SKM-1 treated with dmso at 0.1 percent for 144 hours (cell line): ENCODE measurements around the gene HTR2A.

Experiments used
- DNase-seq: peaks from one replicate; lab custom pipeline; 2025; ENCODE audit not compliant: unreplicated experiment; lab: John Stamatoyannopoulos, UW

HTR2A gene

DNA sequence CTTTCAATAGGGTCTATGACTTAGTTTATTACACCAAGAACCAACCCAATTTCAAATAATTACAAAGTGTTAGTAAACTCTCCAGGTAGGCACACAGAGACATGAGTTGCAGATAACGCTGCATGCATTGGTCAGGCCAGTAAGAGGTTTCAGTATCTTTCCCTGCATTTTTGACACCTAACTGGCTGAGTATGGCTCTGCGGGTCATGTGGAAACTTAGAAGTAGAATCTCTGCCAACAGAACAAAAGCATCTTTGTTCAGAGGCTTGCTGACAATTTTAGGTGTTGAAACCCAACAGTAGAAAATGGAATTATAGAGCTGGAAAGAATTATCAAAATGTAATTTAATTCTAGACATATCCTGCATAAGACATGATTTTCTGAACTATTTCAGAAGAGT is 25.3 kb downstream of the HTR2A start:
- DNase-seq = no peak

DNA sequence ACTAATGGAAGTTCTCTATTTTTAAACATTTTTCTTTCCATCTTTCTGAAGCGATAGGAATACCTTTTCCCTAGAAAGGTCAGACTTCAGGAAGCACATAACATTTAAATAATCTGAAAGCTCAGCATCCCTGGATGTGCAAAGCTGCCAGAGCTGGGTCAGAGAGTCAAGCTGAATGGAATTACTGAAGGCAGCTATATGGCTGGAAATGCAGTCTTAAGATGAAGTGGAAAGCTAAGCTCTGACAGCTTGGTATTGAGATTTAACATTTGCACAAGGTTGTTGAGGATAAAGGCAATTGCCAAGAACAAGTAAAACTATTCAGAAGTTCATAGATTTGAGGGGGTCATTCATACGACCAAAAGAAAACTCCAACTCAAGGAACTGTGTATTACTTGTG is 28.8 kb downstream of the HTR2A start:
- no peak for DNase-seq

DNA sequence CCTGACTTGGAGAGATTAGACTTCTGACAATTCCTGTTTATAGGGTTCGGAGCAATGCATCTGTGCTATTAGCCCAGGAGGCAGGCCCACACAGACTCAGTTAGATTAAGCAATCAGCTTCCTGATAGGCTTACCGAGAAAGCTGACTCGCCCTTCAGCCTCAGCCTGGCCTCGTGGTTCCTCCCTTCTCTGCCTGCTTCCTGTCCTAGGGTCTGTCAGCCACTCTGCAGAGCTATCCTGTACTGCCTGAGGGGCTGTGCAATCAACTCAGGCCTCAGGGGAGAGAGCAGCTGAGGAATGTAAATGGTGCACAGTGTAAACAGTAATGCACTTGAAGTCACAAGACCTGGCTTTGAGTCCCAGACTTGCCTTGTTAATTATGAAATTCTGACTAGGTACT is 30.7 kb downstream of the HTR2A start:
- DNase-seq = peak; percentile 70

- DNase-seq = no peak
These were observed 31.9 kb downstream of the HTR2A start for GRCh38 chr13:46864941-46865340.

DNA sequence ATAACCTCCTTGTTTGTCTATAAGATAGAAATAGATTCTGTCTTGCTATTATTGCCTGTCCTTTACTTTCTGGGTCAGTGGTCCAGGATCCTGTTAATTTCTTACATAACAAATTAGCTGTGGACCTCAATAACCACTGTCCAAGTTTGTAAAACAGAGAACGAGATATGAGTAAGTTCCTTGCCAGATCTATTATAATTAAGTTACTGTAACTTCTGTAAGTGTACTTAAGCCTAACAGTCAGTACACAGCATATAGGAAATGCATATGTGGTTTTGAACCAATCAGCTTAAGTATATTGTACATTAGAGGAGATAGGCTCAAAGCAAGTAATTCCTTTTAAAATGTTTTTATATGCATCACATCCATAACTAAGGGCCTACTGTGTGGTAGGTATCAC is 34.9 kb downstream of the HTR2A start:
- DNase-seq = no peak

- no peak for DNase-seq
These were observed 36.1 kb downstream of the HTR2A start for GRCh38 chr13:46860722-46861121.

GRCh38 chr13:46858776-46859175 is 38.1 kb downstream of the HTR2A start:
- no peak for DNase-seq

- DNase-seq = no peak
These were observed 38.7 kb downstream of the HTR2A start for GRCh38 chr13:46858163-46858562.

GRCh38 chr13:46855664-46856063 is 41.2 kb downstream of the HTR2A start:
- DNase-seq = no peak

DNA sequence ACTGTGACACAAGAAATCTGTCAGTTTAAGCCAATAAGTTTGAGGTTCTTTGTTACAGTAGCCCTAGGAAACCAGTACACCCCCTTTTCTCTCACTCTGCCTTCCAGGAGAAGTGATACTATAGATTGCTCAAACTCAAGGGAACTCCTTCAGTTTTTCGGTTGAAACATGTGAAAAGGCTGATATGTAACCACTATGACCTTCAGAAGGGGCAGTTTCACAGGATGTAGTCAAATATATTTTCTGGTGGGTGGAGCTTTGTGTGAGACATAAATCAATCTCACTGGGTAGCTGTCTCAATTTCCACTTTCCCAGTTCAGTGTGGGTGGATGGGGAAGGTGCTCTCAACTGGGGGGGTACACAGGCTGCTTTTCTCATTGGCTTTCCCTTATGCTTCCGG is 41.7 kb downstream of the HTR2A start:
- no peak for DNase-seq

DNA sequence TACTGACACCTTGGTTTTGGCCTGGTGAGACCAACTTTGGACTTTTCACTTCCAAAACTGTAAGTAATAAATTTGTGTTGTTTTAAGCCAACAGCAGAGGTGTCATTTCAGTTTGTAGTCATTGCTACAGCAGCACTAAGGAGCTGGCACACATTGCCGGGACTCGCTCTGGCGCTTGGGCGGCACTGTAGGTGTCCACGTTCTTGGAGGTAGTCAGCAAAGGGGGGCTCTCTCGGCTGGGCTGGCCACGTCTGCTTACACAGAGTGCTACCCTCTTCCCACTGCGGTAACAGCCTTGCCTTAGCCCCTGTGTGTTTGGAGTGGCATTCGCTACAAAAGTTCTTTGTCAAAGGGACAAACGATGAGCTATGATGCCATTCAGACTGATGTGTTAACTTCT is 44.7 kb downstream of the HTR2A start:
- DNase-seq = no peak

- DNase-seq = no peak
These were observed 46.6 kb downstream of the HTR2A start for GRCh38 chr13:46850214-46850613.

DNA sequence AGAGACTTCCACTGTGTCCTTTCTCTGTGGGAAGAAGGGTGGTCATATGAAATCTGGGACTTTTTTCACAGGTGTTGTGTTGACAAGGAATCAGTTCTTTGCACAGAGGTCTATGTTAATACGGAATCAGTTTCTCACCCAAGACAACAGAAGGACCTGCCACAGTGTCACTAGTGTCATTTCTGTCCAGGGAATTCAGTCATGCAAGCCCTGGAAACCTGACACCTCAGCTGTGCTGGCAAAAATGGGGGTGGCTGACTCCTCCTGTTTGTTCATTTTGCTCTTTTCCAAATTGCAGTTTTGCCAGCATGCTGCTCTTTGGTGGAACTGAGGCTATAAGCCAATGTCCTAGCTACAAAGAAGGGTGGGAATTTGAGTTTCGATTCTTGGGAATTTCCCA is 50.1 kb downstream of the HTR2A start:
- no peak for DNase-seq

GRCh38 chr13:46845146-46845545 is 51.7 kb downstream of the HTR2A start:
- no peak for DNase-seq

DNA sequence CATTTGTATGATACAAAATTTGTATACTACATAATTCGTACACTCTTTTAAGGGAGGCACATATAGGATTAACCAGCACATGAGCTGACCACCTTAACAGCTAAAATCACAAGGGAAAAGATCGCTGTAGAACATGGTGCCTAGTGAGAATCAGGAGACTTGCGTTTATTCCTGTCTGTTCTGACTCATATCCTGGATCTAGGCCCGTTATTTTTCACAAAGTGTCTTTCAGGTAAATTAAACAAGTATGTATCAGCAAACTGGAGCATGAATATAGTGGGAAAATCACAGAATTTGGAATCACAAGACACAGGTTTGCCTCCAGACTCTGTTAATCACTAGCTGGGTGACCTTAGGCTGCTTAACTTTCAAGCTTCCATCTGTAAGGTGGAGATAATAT is 52.4 kb downstream of the HTR2A start:
- DNase-seq = no peak

DNA sequence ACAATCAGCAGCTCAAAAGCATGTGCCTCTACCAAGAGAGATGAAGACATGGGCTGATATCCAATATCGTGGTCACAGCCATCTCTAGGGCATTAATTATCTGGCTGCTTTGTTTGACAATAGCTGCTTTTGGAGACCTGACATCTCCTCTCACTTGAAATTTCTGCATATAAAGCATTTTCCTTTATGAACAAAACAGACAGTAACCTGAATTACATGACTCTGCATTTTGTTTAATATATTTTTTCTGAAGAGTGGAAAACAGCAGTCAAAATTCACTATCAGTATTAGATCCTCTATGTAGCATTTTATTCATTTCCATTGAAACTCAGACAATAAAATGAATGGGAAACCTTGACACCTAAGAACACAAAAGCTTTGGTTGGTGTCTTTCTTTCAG is 57.5 kb downstream of the HTR2A start:
- no peak for DNase-seq

GRCh38 chr13:46834657-46835056 is 62.2 kb downstream of the HTR2A start:
- no peak for DNase-seq

DNA sequence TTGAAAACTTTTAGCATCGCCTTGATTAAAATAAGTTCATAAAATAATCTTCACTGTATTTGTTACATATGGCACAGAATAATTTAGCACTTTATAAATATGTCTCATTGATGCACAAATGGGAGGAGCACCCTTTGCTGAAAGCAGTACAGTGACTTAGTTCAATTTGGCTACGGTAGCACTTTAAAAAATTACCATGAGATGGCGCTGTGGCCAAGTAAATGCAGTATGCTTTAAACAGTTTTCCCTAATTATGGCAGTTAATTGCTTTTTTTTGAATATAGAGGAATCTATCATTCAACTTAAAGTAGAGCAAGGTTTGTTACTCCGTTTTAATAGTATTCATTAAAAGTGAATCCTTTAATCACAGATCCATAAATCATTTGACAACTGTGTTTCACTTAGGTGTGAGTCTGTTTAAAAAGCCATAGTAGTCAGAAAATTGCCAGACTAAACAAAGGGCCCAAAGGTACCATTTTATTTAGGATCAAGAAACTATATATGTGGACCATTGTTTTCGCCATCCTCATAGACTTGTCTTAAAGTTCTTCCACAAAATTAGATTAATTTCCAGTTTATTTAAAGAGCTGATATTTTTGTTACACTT is 65.2 kb downstream of the HTR2A start:
- peak; percentile 47 for DNase-seq

GRCh38 chr13:46830405-46831005 is 66.3 kb downstream of the HTR2A start:
- no peak for DNase-seq

DNA sequence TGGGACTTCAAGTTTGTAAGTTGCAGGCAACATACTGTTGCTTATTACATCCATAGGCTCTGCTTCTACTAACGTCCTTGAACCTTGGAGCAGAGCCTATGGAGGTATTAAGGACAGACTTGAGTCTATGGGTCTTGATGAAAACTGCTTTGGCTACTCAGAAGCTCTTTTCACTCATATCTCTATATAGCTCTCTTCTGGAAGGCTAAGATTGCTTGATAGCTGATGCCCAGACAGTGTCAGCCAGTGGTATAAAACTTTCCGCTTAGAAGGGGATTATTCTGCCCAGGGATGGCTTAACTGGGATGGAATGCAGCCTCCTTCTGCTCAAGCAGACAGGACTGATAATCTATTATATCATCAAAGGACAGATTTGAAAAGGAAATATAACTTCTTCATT is 74.3 kb downstream of the HTR2A start:
- DNase-seq = no peak

- no peak for DNase-seq
These were observed 78.9 kb downstream of the HTR2A start for GRCh38 chr13:46817838-46818476.

GRCh38 chr13:46817095-46817494 is 79.8 kb downstream of the HTR2A start:
- DNase-seq = no peak

DNA sequence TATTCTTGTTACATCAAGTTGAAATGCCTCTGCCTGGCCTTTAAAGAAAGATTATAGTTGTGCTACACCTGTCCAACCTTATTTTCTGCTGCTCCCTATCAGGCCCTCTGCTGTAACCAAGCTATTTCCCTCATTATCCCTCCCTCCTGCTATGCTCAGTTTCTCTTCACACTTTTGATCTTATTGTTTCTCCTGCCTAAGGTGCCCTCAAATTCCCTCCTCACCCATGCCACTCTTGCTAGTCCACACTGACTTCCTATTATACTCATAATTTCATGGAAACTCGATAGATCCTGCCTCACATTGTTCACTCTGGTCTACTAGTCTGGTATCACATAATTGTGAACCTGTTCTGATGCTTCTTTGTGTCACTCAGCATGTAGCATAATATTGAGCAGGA is 80.5 kb downstream of the HTR2A start:
- DNase-seq = no peak
